ENCODE measurements around the gene CNTN4. TPM values are rescaled to one million over a fixed set of nuclear protein-coding genes. Genes with fewer than 3 reads are reported as not detected.

The CNTN4 gene
- total RNA-seq, 1 donor from 2014 or later, result 22.1 TPM

DNA sequence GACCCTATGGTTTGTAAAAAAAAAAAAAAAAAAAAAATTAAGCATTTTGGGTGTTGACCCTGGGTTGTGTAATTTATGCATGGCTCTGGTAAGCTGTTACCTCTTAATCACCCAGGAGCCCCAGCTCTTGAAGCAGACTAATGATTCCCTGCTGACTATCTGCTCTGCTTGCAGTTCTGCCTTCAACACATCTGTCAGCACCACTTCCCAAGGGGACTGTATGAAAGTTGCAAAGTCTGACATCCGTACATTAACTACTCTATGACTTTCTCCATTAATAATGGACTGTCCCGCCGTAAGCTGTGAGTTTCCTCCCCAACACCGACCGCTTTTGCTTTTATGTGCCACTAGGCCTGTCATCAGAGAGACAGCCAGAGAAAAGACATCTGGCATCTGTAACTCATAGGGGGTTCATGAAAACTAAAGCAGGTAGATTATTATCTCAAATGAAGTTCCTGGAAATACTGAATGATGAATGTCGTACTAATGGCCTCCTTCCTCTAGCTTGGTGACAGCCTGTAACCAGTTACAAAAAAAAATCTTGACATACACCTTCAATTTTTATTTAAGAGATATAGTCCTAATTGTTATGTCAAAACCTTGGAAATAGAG is 740.0 kb downstream of the CNTN4 start:
- Histone ChIP-seq H3K27ac (no peak overlapping the region), H3K9me3 (no peaks in the 10 kb centered on the region), H3K4me3 (no peak overlapping the region), H3K27me3 (no peaks in the 10 kb centered on the region), H3K4me1 (no peaks in the 10 kb centered on the region), H3K36me3 (no peaks in the 10 kb centered on the region)
- TF ChIP-seq POLR2AphosphoS5 (IDR thresholded peaks at IDR 0.05; ENCODE audit: insufficient read depth in 1 of 2, low read depth in 1 of 2) (no peak), CTCF (IDR thresholded peaks at IDR 0.05) (no peak), POLR2A (IDR thresholded peaks at IDR 0.05) (no peak)
- intact Hi-C loops (cut with DNase I), result no loop called here
- DNase-seq (ENCODE audit: extremely low spot score in 2 of 2), result no peak

DNA sequence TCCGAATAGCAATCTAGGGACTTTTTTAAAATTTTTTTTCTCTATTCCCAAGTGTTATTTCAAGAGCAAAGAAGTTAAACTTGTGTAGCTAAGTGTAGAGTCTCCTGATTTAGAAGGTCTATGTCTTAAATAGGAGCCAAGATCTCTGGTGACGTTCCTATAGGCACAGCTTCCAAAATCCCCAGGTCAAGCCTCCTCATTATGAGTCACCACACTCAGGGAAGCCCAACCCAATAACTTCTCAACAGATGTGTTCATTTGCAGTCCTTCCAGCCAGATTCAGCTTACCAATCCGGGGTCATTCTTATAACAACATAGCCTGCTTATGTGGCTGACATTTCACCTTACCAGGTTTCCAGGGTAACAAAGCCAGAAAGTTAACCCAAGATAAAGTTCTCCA is 741.2 kb downstream of the CNTN4 start:
- DNase-seq (ENCODE audit: extremely low spot score in 2 of 2), result no peak
- H3K9me3 ChIP-seq, result no peaks in the 10 kb centered on the region
- intact Hi-C loops (cut with DNase I), result no loop called here
- H3K27me3 ChIP-seq, result no peaks in the 10 kb centered on the region
- H3K27ac ChIP-seq, result no peak overlapping the region
- H3K36me3 ChIP-seq, result no peaks in the 10 kb centered on the region
- TF ChIP-seq POLR2A (IDR thresholded peaks at IDR 0.05) (no peak), POLR2AphosphoS5 (IDR thresholded peaks at IDR 0.05; ENCODE audit: insufficient read depth in 1 of 2, low read depth in 1 of 2) (no peak), CTCF (IDR thresholded peaks at IDR 0.05) (no peak)
- no peak overlapping the region for H3K4me3 ChIP-seq
- no peaks in the 10 kb centered on the region for H3K4me1 ChIP-seq

DNA sequence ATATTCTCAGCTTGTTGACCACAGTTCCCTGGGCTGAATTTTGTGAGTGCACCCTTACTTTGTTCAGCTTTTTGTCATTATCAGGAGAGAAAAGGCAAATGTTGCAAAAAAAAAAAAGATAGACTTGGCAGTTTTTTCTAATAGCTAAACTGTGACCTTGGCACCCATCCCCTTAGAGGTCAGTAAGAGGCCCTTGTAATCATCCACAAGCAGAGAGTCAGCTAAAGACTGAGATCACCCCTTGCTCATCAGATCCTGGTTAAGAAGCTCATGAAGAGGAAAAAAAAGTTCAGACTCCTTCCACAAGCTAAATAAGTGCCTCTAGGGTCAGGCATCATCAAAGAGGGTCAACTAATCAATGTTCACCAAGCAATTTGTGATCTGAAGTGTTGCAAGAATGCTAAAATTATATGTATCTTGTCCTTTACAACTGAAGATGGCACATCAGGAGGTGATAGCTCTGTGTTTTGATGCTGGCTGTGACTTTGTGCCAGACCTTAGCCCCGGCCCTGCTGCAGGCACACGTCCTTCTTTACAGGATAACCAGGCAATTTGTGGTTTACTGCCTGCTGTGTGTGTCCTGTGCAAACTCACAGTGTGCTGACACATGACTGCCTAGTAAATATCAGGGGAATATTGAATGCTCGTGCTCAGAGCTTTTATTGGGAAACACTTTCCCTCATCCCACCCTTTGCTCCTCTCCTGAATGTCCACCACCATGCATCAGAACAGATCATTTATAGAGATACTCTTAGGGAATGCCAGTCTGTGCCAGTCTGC is 748.6 kb downstream of the CNTN4 start:
- H3K36me3 ChIP-seq, result no peaks in the 10 kb centered on the region
- H3K27me3 ChIP-seq, result no peaks in the 10 kb centered on the region
- no peak overlapping the region for H3K27ac ChIP-seq
- TF ChIP-seq CTCF (IDR thresholded peaks at IDR 0.05) (no peak), POLR2AphosphoS5 (IDR thresholded peaks at IDR 0.05; ENCODE audit: insufficient read depth in 1 of 2, low read depth in 1 of 2) (no peak), POLR2A (IDR thresholded peaks at IDR 0.05) (no peak)
- intact Hi-C loops (cut with DNase I), result no loop called here
- DNase-seq (ENCODE audit: extremely low spot score in 2 of 2), result no peak
- H3K9me3 ChIP-seq, result no peaks in the 10 kb centered on the region
- no peak overlapping the region for H3K4me3 ChIP-seq
- H3K4me1 ChIP-seq, result peaks cover 12% of the 10 kb centered on the region

DNA sequence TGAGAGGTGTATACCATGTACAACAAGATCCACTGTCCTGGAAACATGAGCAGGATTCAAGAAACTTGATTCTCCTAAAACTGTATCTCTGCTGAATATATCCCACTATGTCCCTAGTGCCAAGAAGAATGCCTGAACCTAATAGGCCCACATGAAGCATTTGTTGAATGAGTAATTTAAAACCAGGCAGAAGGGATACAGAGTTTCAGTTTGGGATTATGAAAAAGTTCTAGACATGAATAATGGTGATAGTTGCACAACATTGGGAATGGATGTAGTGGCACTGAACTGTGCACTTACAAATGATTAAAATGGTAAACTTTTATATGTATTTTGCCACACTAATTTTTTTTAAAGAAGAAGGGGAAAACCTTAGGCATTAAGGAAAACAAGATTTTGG is 750.4 kb downstream of the CNTN4 start:
- DNase-seq (ENCODE audit: extremely low spot score in 2 of 2), result no peak
- H3K36me3 ChIP-seq, result no peaks in the 10 kb centered on the region
- H3K9me3 ChIP-seq, result no peaks in the 10 kb centered on the region
- H3K27ac ChIP-seq, result no peak overlapping the region
- peaks cover 12% of the 10 kb centered on the region for H3K4me1 ChIP-seq
- no peak for TF ChIP-seq POLR2A (IDR thresholded peaks at IDR 0.05)
- no peak for TF ChIP-seq POLR2AphosphoS5 (IDR thresholded peaks at IDR 0.05; ENCODE audit: insufficient read depth in 1 of 2, low read depth in 1 of 2)
- no peak for TF ChIP-seq CTCF (IDR thresholded peaks at IDR 0.05)
- H3K27me3 ChIP-seq, result no peaks in the 10 kb centered on the region
- intact Hi-C loops (cut with DNase I), result no loop called here
- H3K4me3 ChIP-seq, result no peak overlapping the region

DNA sequence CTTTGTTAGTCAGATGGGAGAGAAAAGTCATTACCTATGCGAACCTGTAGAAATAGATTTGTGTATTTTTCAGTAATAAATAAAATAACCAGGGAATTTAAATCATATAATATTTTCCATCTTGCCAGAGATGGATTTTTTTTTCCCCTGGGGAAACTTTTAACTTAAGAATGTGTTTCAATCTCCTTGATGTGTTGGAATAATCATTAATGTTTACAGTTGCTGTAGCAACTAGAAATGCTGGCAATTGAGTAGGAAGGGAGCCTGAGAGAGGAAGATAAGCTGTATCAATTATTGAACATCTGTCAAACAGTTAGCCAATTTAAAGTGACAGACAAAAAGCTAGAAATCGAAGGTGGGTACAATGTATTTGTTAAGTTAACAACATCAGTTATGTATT is 752.0 kb downstream of the CNTN4 start:
- intact Hi-C loops (cut with DNase I), result no loop called here
- H3K9me3 ChIP-seq, result no peaks in the 10 kb centered on the region
- DNase-seq (ENCODE audit: extremely low spot score in 2 of 2), result no peak
- no peaks in the 10 kb centered on the region for H3K27me3 ChIP-seq
- no peak overlapping the region for H3K4me3 ChIP-seq
- no peaks in the 10 kb centered on the region for H3K36me3 ChIP-seq
- peaks cover 12% of the 10 kb centered on the region for H3K4me1 ChIP-seq
- no peak overlapping the region for H3K27ac ChIP-seq
- no peak for TF ChIP-seq CTCF (IDR thresholded peaks at IDR 0.05)
- no peak for TF ChIP-seq POLR2AphosphoS5 (IDR thresholded peaks at IDR 0.05; ENCODE audit: insufficient read depth in 1 of 2, low read depth in 1 of 2)
- TF ChIP-seq POLR2A (IDR thresholded peaks at IDR 0.05), result no peak

Measured in vagina (tissue), 2 donors.